GM21367 (cell line): Measurements from ENCODE around the gene SKIL.

Source experiments
- ATAC-seq: cut with Tn5 transposase; IDR thresholded peaks from one replicate; pipeline ENCODE4 v1.9.1; 2021; ENCODE audit not compliant: unreplicated experiment

The SKIL gene

DNA sequence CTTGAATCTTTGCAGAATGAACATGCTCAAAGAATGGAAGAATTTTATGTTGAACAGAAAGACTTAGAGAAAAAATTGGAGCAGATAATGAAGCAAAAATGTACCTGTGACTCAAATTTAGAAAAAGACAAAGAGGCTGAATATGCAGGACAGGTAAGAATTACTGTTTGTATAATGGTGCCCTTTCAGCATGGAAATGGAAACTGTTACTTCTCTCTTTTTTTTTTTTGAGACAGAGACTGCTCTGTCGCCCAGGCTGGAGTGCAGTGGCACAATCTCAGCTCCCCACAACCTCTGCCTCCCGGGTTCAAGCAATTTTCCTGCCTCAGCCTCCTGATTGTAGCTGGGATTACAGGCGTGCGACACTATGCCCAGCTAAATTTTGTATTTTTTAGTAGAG, 33.6 kb downstream of the SKIL start:
- ATAC-seq, result no peak

DNA sequence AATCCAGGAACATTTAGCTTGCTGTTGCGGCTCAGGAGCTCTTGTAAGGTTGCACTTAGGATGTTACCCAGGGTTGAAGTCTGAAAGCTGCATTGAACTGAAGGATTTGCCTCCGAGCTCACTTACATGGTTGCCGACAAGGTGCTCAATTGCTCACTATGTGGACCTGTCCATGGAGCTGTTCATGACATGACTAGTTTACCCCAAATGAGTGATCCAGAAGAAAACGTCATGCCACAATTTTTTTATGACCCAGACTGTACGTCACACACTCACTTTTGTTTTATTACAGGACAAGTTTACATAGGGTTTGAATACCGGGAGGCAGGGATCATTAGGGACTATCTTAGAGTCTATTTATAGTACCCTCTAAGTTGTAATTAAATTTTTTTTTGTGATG, 40.2 kb downstream of the SKIL start:
- ATAC-seq, result no peak

GRCh38 chr3:170405101-170405500, 47.6 kb downstream of the SKIL start:
- no peak for ATAC-seq

GRCh38 chr3:170410428-170411029, 53.0 kb downstream of the SKIL start:
- no peak for ATAC-seq

DNA sequence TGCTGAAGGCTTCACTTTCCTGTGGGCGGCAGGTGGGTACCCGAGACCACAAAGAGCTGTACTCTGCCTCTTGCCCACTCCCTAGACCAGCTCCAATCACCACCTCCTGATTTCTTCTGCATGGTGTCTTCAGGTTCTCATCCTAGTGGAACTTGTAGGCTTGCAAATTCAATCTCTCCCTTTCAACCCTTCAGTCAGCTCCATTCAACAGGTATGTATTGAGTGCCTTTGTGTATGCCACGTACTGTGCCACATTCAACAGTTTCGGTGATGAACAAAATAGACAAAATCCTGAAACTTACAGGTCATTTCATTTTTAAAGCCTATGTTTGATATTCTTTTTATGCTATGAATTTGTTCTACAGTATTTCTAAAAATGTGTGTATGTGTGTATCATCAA, 55.8 kb downstream of the SKIL start:
- ATAC-seq, result no peak

- ATAC-seq, result peak; percentile 56
Observed at GRCh38 chr3:170414202-170414663, 56.7 kb downstream of the SKIL start.

DNA sequence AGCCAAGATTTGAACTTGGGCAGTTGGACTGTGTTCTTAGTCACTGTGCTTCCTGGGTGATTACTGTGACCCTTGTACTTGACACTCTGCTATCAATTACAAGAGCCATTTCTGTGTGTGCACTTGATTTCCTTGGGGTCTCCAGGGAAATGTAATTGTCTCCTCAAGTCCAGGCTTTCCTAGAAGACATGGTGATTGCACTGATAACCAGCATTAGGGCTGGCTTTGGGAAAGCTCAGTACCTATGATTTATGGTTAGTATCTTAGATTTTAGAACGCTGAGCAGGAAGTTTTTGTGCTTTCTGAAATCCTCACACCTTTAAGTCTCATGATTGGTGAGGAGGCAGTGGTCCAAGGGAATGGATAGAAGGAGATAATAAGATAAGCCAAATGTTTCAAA, 59.6 kb downstream of the SKIL start:
- ATAC-seq, result no peak

- no peak for ATAC-seq
Observed at GRCh38 chr3:170418422-170419398, 61.2 kb downstream of the SKIL start, which contains the start of gene CLDN11. TSS of gene CLDN11 (plus strand) at chr3:170418868. CDS start at chr3:170419067, 199 bp downstream.

- ATAC-seq, result no peak
Observed at GRCh38 chr3:170419557-170420087, 62.1 kb downstream of the SKIL start.

DNA sequence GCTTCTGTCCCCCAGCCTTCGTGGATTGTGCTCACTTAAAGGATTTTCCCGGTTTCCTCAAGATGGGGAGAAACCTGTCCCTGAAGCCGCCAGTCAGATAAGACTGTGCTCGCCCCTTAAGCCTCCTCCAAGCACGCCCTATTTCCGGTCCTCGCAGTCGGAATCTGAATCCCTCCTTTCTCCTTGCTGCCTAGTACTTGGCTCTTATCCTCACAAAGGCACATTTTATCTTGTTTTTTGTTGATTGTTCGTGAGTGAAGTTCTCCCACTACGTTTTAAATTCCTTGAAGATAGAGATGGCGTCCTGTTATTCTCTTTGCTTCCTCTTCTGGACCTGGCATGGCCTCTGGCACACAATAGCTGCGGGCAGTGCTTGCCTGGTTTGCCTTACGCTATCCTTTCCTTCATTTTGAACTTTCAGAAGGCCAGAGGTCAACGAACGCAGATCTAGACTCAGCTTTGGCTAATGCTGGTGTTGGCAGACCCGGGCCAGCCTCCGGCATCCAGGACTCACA, 62.8 kb downstream of the SKIL start:
- no peak for ATAC-seq

- ATAC-seq, result no peak
Observed at GRCh38 chr3:170421111-170421641, 63.7 kb downstream of the SKIL start.

DNA sequence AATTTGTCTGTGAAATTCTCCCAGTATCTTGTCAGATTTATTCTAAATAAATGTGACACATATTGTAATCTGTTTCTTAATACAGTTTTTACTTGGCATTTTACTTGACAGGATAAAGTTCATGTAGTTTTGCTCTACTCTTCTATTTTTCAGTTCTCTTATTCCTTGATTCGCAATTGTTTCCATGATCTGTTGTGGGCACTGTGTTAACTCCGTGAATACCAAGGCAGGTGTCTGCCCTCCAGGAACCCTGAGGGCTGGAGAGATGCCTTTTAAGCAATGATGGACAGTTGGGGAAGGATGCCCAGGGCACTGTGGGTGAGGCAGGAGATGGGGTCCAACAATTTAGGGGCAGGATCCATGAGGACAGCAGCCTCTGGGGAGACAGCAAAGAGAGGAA, 64.2 kb downstream of the SKIL start:
- ATAC-seq, result no peak

GRCh38 chr3:170423001-170423615, 65.6 kb downstream of the SKIL start:
- ATAC-seq, result no peak

- no peak for ATAC-seq
Observed at GRCh38 chr3:170424879-170425278, 67.4 kb downstream of the SKIL start.

DNA sequence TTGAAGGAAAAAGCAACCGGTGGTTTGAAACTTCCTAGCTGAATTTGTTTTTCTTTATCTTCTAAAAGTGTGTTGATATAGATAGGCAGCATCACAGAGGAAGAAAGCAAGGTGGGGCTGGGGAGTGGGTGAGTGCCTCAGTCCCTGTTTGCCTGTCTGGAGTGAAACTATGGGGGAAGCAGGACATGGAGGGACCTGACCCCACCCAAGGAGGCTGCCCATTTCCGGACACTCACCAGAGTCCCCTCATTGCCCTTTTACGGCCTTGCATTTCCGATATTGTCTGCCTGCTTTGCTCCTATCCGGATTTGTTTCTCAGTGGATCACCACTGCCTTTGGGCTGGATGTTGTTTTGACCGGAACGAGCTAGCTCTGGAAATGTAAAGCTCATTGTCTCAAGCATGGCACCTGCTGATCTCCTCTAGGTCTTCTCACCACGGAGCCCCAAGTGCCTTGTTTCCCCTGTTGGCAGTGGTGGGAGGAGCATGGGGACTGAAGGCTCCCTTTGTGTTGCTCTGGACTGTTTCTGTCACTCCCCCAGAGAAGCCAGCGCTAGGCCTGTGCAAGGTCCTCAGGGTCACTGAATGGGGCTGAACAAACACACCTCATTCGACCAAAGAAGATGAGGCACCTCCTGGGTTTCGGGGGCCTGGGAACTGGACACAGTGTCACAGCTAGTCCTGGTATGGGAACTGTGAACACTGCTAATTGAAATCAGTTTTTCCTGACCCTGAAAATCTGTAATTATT, 68.2 kb downstream of the SKIL start:
- ATAC-seq, result no peak

DNA sequence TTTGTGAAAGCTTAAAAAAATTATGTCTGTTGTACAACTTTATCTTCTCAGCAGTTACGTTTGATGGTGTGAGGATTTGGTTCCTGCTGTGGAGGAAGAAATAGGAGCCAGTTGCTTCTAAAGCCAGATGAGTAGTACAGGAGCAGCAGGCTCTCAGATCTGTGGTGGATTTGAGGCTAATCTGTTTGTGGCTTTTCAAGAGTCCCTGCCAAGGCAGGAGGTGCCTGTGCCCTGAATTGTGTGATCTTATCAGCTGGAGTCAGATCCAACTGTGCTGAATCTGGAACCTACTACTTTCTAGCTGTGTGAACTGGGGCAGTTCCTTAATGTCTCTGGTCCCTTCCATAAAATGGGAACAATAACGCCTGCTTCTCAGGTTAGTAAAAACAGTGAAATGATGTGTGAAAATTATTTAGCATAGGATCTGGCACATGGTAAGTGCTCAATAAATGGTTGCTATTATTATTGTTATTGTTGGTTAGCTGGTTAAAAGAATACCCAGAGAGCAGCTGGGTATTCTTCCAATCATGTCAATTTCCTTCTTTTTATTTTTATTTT, 68.8 kb downstream of the SKIL start:
- ATAC-seq, result no peak

DNA sequence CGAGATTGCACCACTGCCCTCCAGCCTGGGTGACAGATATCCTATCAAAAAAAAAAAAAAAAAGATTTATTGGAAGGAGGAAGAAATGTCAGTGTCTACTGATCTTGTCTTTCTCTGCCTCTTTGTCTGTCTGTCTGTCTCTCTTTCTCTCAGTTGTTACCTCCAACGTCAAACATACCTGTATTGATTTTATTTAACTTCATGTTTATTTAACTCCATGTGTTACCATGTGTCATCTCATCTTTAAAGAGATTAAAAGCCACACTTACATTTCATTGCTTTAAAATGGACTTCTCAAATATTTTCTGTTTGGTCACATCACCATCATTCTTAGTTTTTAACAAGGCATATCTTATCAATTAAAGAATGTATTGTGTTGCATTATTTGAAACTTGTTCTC, 70.6 kb downstream of the SKIL start:
- ATAC-seq, result no peak

DNA sequence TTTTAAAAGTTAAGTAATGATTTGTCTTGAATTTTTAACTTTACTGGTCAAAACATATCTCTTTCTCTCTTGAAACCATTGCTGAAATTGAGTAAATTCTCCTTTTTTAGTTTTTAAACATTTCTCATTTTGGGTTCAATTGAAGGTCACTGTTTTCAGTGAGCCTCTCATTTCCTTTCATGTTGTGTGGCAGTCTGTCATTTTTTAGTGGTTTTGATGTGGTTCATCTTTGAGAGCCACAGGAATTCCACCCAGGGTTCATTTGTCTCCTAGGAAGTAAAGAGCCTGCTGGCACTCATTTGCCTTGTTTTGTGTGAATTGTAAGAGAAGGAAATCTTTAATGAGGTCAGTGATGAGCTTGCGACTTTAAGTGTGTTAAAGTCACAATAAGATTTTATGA, 71.5 kb downstream of the SKIL start:
- ATAC-seq, result no peak

DNA sequence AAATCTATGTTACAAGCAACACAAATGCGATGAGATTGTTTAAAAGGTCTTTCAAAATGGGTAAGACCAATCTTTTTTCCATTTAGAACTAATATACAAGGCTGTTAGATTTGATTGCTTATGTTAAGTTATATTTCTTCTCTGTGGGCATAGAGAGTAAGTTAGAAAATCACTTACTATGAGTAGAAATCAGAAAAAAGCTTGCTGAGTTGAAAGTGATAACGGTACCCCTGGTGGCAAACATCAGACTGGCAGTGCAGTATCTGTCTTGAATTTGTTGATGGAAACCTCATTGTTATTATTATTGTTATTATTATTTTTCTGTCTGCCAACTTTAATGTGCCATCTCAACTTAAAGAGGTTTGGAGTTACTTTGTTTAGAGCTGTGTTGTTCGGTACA, 73.5 kb downstream of the SKIL start:
- no peak for ATAC-seq

DNA sequence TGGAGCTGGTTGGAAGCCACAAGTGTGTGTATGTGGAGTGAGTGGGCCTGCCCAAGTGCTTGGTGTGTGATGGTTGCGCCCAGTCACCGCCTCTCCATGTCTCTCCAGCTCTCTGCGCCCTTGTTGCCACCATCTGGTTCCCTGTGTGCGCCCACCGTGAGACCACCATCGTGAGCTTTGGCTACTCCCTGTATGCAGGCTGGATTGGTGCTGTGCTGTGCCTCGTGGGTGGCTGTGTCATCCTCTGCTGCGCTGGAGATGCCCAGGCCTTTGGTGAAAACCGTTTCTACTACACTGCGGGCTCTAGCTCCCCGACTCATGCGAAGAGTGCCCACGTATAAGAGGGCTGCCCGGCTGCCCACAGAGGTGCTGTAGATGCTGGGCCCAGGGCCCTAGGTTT, 74.9 kb downstream of the SKIL start:
- no peak for ATAC-seq
